ENCODE results near the gene ANKRD22. TPM values are rescaled to one million over a fixed set of nuclear protein-coding genes. Genes with fewer than 3 reads are reported as not detected.
"Not testable (repeated sequence)": the region's sequence is repeated elsewhere in the genome, so short reads cannot be mapped to it uniquely, and the experiment has no call there.

The ANKRD22 gene
- polyA plus RNA-seq, 1 donor = 0.28 TPM

GRCh38 chr10:88837632-88838031 lies 14.0 kb downstream of the ANKRD22 start:
- DNase-seq = not testable (repeated sequence)

- no peak for DNase-seq
Observed at GRCh38 chr10:88835910-88836221, 15.8 kb downstream of the ANKRD22 start.

GRCh38 chr10:88835096-88835909 lies 16.3 kb downstream of the ANKRD22 start:
- peak; percentile 81 for DNase-seq

GRCh38 chr10:88833723-88834122 lies 17.9 kb downstream of the ANKRD22 start:
- no peak for DNase-seq

- no peak for DNase-seq
Observed at GRCh38 chr10:88833156-88833555, 18.5 kb downstream of the ANKRD22 start.

- DNase-seq = no peak
Observed at GRCh38 chr10:88832376-88832775, 19.3 kb downstream of the ANKRD22 start.

GRCh38 chr10:88831709-88832108 lies 19.9 kb downstream of the ANKRD22 start:
- DNase-seq = no peak

- no peak for DNase-seq
Observed at GRCh38 chr10:88830643-88831268, 20.9 kb downstream of the ANKRD22 start.

GRCh38 chr10:88828310-88828709 lies 23.3 kb downstream of the ANKRD22 start:
- no peak for DNase-seq

- DNase-seq = no peak
Observed at GRCh38 chr10:88827671-88828070, 24.0 kb downstream of the ANKRD22 start.

GRCh38 chr10:88826388-88826787 lies 25.3 kb downstream of the ANKRD22 start:
- no peak for DNase-seq

GRCh38 chr10:88820748-88821401 lies 30.8 kb downstream of the ANKRD22 start:
- DNase-seq = peak; percentile 46

- DNase-seq = no peak
Observed at GRCh38 chr10:88819290-88819689, 32.4 kb downstream of the ANKRD22 start.

GRCh38 chr10:88813200-88813599 lies 38.4 kb downstream of the ANKRD22 start:
- DNase-seq = no peak

GRCh38 chr10:88810196-88810961 lies 41.3 kb downstream of the ANKRD22 start:
- peak; percentile 38 for DNase-seq

GRCh38 chr10:88809621-88810020 lies 42.0 kb downstream of the ANKRD22 start:
- DNase-seq = no peak

- no peak for DNase-seq
Observed at GRCh38 chr10:88805924-88806323, 45.7 kb downstream of the ANKRD22 start.

- DNase-seq = no peak
Observed at GRCh38 chr10:88805361-88805760, 46.3 kb downstream of the ANKRD22 start.

GRCh38 chr10:88804083-88804812 lies 47.4 kb downstream of the ANKRD22 start:
- no peak for DNase-seq

GRCh38 chr10:88803641-88804040 lies 48.0 kb downstream of the ANKRD22 start:
- no peak for DNase-seq

- no peak for DNase-seq
Observed at GRCh38 chr10:88802523-88803285, 48.9 kb downstream of the ANKRD22 start, which contains the start of gene LIPM. TSS of gene LIPM (plus strand) at chr10:88802730. CDS start at chr10:88802897, 167 bp downstream.
